Femur (tissue), 1 donor: Measurements from ENCODE around the gene SLC35C1.

ENCODE experiments used
- DNase-seq: peaks from one replicate; pipeline ENCODE4 v3.0.0-alpha.2; 2017

Gene SLC35C1

GRCh38 chr11:45804761-45805304 lies at the start of gene SLC35C1:
SLC35C1 (plus strand) TSS chr11:45805149; CDS start chr11:45805802, 653 bp downstream.
- DNase-seq = peak; percentile 97

- peak; percentile 52 for DNase-seq
Measured at GRCh38 chr11:45755281-45755859, 49.6 kb upstream of the SLC35C1 start.

GRCh38 chr11:45756384-45757010 lies 48.5 kb upstream of the SLC35C1 start:
- DNase-seq = no peak

GRCh38 chr11:45757672-45758071 lies 47.3 kb upstream of the SLC35C1 start:
- DNase-seq = no peak

- DNase-seq = no peak
Measured at GRCh38 chr11:45761659-45762058, 43.3 kb upstream of the SLC35C1 start.

GRCh38 chr11:45765107-45765668 lies 39.8 kb upstream of the SLC35C1 start:
- no peak for DNase-seq

GRCh38 chr11:45765836-45766235 lies 39.1 kb upstream of the SLC35C1 start:
- no peak for DNase-seq

- DNase-seq = no peak
Measured at GRCh38 chr11:45766469-45766868, 38.5 kb upstream of the SLC35C1 start.

- no peak for DNase-seq
Measured at GRCh38 chr11:45768486-45768885, 36.5 kb upstream of the SLC35C1 start.

GRCh38 chr11:45769960-45770359 lies 35.0 kb upstream of the SLC35C1 start:
- no peak for DNase-seq

GRCh38 chr11:45771193-45771565 lies 33.8 kb upstream of the SLC35C1 start:
- peak; percentile 69 for DNase-seq

GRCh38 chr11:45771566-45772448 lies 33.1 kb upstream of the SLC35C1 start:
- peak; percentile 87 for DNase-seq

- DNase-seq = no peak
Measured at GRCh38 chr11:45772449-45772774, 32.5 kb upstream of the SLC35C1 start.

- no peak for DNase-seq
Measured at GRCh38 chr11:45772986-45773785, 31.8 kb upstream of the SLC35C1 start.

- no peak for DNase-seq
Measured at GRCh38 chr11:45773786-45774655, 30.9 kb upstream of the SLC35C1 start.

GRCh38 chr11:45774786-45775185 lies 30.2 kb upstream of the SLC35C1 start:
- no peak for DNase-seq

GRCh38 chr11:45777127-45777969 lies 27.6 kb upstream of the SLC35C1 start:
- DNase-seq = no peak

GRCh38 chr11:45778341-45778740 lies 26.6 kb upstream of the SLC35C1 start:
- DNase-seq = no peak

- no peak for DNase-seq
Measured at GRCh38 chr11:45779602-45780001, 25.3 kb upstream of the SLC35C1 start.

- no peak for DNase-seq
Measured at GRCh38 chr11:45786272-45786671, 18.7 kb upstream of the SLC35C1 start.

GRCh38 chr11:45788887-45789286 lies 16.1 kb upstream of the SLC35C1 start:
- no peak for DNase-seq
